RKO (cell line): ENCODE data around the gene PICALM.
"Not testable (repeated sequence)": the region's sequence is repeated elsewhere in the genome, so short reads cannot be mapped to it uniquely, and the experiment has no call there.

Source experiments
- DNase-seq: peaks from one replicate; pipeline ENCODE4 v3.0.0-alpha.2; 2016; ENCODE audit warnings: low spot score

Gene PICALM

GRCh38 chr11:85939099-85940015 is 129.5 kb downstream of the PICALM start:
- no peak for DNase-seq

DNA sequence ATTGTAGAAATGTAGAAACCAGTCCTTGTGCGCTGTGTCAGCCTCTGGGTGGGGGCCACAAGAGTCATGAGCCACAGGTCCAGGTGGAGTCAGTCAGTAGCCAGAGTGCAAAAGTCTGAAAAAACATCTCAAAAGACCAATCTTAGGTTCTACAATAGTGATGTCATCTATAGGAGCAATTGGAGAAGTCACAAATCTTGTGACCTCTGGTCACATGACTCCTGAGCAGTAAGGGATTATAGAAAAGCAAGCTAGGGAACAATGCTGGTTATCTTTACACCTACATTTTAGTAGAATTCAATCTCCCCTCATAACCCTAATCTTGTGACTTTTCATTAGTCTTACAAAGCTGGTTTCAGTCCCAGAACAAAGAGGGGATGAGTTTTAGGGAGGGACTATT is 131.0 kb downstream of the PICALM start:
- no peak for DNase-seq

DNA sequence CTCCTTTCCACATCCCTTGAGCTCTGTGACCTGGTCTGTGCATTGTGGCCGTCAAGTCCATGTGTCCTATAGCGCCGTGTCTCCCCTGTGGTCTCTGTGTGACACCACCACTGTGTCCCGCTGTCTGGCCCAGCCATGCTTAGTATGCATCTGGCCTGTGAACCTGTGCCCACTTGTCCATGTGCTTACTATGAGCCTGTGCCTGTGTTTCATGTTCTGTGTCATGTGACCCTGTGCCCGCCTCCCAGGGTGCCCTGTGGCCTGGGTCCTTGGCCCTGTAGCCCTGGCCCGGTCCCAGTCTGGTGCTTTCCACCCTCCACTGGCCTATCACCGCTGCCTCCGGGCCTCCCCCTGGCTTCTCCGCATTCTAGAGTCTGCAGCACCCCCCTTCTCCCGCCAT is 133.1 kb downstream of the PICALM start:
- DNase-seq, result no peak

DNA sequence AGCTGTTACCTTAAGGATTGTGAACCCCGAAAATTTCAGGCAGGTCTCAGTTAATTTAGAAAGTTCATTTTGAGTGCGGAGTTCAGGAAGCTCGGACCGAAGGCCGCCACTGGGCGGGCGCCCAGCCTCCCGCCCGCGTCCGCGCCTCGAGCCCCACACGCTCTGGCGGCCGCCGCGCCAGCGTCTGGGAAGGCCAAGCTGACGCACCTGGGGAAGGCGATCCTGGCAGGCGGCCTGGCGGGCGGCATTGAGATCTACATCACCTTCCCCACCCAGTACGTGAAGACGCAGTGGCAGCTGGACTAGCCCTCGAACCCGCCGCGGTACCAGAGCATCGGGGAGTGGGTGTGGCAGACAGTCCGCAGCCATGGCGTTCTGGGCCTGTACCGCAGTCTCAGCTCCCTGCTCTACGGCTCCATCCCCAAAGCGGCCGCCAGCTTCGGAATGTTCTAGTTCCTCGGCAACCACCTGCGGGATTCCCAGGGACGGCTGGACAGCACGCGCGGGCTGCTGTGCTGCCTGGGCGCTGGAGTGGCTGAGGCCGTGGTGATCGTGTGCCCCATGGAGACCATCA is 134.2 kb downstream of the PICALM start:
- DNase-seq, result no peak

DNA sequence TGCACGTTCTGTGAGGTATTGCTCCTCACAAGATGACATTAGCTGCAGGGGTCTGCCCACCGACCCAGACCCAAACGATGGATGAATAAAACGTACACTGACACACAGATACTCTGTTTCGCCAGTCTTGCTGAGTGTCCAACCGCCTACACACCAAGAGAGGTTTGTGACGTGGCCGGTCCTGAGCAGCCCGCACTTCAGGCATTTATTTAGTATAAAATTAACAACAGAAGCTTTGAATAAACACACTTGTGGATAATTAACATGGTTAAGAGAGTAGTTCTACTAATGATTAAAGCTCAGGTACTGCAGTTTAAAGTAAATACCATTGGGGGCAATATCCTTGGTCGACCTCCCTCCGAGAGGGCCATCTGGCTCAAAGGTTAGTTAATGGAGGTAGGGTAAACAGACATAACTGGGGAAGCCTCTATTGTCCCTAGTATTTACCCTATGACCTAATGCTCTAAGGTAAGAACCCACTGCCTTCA is 138.0 kb downstream of the PICALM start:
- DNase-seq, result no peak

DNA sequence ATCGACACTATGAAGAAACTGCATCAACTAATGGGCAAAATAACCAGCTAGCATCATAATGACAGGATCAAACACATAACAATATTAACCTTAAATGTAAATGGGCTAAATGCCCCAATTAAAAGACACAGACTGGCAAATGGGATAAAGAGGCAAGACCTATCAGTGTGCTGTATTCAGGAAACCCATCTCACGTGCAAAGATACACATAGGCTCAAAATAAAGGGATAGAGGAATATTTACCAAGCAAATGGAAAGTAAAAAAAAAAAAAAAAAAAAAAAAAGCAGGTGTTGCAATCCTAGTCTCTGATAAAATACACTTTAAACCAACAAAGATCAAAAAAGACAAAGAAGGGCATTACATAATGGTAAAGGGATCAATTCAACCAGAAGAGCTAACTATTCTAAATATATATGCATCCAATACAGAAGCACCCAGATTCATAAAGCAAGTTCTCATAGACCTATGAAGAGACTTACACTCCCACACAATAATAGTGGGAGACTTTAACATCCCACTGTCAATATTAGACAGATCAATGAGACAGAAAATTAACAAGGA is 142.2 kb downstream of the PICALM start:
- not testable (repeated sequence) for DNase-seq

DNA sequence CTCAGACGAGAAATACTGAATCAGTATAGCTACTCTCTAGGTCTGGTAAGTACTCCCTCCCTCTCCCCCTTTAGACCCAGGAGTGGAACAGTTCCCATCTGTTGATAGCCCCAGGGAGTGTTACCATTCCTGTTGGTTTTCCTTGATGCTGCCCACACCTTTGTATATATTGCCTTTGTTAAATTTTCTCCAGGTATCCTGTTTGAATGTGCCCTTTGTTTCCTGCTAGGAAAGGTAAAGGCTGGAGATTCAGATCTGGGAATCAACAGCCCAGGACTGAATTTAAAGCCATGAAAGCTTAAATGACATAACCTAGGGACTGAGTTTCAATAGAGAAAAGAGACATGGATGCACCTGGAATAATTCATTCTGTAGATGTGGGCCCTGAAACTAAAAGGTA is 145.4 kb downstream of the PICALM start:
- DNase-seq, result no peak

GRCh38 chr11:85922367-85922766 is 146.5 kb downstream of the PICALM start:
- no peak for DNase-seq

GRCh38 chr11:85918910-85919794 is 149.7 kb downstream of the PICALM start:
- no peak for DNase-seq

DNA sequence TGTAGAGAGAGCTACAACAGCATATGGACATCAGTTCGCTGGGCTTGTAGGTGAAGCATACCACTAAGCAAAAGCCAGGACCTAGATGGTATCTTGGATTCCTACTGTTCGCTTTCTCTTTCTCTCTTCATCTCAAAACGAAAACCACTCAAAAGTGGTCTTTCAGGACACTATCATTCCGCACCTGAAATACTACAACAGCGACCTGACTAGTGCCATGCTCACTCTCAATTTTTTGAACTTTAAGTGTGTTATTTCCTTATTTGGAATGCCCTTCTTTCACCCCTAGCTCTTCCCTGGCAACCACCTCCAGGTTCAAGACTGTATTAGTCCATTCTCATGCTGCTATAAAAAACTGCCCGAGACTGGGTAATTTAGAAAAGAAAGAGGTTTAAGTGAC is 154.5 kb downstream of the PICALM start:
- DNase-seq, result no peak

- DNase-seq, result no peak
Observed at GRCh38 chr11:85913513-85913912, 155.4 kb downstream of the PICALM start.

- DNase-seq, result no peak
Observed at GRCh38 chr11:85912414-85912813, 156.5 kb downstream of the PICALM start.
